DND-41 (cell line): ENCODE measurements around the gene CNBP.

Experiments used
- CTCF ChIP-seq: IDR thresholded peaks from 2 replicates; pipeline ENCODE4 v1.5.1; 2012; ENCODE audit warnings: borderline replicate concordance, low read length, moderate library complexity, mild to moderate bottlenecking; ENCODE audit not compliant: poor library complexity, severe bottlenecking; ENCODE audit errors: extremely low read depth
- EZH2 ChIP-seq: IDR thresholded peaks from 3 replicates; pipeline ENCODE4 v1.6.1; 2012; ENCODE audit warnings: borderline replicate concordance, low read depth, mild to moderate bottlenecking, moderate library complexity, low read length, inconsistent platforms; ENCODE audit not compliant: severe bottlenecking

DNA sequence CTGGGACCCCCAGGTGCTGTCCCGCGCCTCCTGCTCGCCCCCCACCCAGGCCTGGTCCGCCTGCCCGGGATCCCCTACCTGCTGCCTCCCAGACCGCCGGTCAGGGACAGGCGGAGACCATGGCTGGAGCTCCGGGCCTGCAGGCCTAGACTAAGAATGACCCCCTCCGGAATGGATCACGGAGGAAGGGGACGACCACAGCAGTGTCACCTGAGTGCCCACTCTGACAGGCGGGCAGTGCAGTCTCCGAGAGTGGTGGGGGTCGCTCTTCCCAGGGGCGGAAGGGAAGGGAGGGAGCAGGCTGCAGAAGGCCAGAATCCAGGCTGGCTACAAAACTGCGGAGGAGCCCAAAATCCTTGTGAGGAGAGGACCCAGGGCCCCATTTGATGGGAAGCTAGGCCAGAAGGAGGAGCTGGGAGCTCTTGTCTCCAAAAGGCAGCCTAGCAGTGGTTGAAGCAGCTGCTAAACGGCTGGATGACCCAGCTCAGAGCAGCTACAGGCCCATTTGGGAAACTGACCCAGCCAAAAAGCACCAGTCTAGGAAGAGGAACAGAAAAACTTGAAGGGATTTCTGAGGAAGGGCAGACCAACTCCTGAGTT, 61.2 kb downstream of the CNBP start:
- TF ChIP-seq CTCF (no peak), EZH2 (no peak)
